ENCODE measurements around the gene SETMAR. TPM values are rescaled to one million over a fixed set of nuclear protein-coding genes. Genes with fewer than 3 reads are reported as not detected.
"Not testable (repeated sequence)": the region's sequence is repeated elsewhere in the genome, so short reads cannot be mapped to it uniquely, and the experiment has no call there.

The SETMAR gene
- 10 to 100 TPM in 2 of 3 donors, 1 to 10 TPM in 1; 9.6 to 23.5 (median 17.1) TPM for polyA plus RNA-seq

DNA sequence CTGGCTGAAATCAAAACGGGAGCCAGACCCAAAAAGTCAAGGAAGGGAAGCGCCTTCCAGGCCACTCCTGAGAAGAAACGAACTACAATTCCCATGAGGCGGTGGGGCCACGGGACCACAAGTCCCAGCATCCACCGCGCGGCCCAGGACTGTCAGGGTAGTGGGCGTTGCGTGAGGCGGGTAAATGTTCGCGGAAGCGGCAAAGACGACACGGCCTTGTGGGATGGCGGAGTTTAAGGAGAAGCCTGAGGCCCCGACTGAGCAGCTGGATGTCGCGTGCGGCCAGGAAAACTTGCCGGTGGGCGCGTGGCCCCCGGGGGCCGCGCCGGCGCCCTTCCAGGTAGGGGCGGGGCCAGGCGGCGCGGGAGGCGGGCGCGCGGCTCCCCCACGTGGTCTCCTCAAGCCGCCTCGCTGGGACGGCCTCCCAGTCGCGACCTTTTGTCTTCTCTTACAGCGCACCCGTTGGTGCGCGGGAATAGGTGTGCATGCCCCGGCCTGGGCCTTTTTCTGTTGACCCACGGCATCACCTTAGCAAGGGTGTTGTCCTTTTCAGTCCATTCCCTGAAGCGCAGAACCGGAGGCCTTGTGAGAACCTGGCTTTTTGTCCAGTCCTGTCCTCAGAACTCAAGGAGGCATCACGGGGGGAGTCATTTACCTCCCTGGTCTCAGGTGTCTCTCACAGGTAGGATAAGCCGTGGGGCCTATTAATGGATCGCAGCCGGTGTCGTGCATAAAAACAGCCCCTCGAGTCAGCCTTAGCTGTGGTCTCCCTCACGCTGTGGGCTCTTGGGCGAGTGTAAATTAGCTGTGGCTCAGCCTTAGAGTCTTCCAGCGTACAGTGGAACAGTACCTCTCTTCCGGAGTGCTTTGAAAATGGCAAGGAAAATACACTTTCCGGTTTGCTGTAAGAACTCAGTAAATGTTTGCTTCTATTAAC is at the start of gene SETMAR:
TSS of gene SETMAR (plus strand) at position 183 of the 937 bp plus-strand sequence. CDS start at position 185, 2 bp downstream.
- 0% methylated on average over 57 to 62 of the region's 62 CpGs for WGBS, 3 donors
- H3K27ac ChIP-seq (ENCODE audit: low read depth, low read length), result no peak within 1 kb of the TSS

DNA sequence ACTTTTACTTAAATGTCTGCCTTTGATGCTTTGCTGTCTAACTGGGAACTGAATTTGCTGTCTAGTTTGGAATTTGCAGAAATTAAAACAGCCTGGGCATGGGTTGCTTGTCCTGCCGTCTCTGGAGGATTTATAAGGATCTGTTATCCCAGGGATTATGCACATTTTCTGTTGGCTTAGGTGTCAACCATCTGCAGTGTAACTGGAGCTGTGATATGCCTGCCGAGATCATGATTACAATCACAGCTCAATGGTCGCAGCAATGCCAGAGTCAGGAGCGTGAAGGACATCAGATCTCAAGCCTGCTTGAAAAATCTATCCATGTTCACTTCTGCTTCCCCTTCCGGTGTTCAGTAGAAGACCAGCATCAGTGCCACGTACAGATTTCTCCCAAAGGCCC is 41.8 kb upstream of the SETMAR start:
- no peak overlapping the region for H3K27ac ChIP-seq (ENCODE audit: low read depth, low read length)
- WGBS, 3 donors, result 70 to 85% (median 83%) methylated on average over 6 of the region's 6 CpGs

DNA sequence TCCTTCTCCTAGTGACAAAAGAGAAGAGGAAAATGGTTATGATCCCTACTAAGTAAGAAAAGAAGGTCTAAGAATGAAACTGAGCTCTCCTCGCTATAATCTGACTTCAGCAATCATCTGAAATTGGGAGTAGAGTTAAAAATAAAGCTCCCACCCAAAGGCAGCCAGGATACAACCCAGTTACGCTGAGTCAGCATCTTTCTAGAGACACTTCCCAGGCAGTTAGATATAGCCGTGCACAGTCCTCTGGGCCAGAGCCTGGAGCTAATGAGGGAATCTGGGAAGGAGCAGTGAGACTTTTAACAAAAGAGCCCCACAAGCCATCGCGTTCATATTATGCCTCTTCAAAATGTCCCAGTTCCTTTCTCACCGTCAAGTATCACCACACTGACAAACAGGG is 39.1 kb upstream of the SETMAR start:
- 65 to 74% (median 66%) methylated on average over 6 of the region's 6 CpGs for whole genome bisulfite sequencing, 3 donors
- no peak overlapping the region for H3K27ac ChIP-seq (ENCODE audit: low read depth, low read length)

DNA sequence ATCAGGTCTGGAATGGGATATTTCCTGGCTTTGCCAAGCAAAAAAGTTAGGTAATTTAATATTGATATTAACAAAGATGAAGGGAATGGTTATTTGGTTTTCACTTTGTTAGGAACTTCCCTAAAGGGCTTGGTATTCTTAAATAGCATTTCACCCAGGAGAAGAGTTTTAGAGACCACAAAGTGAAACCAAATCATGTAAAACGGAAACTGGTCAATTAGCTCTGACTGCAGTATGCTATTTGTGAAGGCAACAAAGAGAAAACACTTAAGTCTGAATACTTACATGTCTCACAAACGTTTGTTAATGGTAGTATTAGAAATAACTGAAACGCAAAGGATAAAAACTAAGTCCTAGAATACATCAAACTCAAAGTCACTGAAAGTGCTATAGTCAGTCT is 32.4 kb upstream of the SETMAR start:
- 17 to 52% (median 18%) methylated on average over 3 of the region's 3 CpGs for WGBS, 3 donors
- H3K27ac ChIP-seq (ENCODE audit: low read depth, low read length), result no peak overlapping the region

DNA sequence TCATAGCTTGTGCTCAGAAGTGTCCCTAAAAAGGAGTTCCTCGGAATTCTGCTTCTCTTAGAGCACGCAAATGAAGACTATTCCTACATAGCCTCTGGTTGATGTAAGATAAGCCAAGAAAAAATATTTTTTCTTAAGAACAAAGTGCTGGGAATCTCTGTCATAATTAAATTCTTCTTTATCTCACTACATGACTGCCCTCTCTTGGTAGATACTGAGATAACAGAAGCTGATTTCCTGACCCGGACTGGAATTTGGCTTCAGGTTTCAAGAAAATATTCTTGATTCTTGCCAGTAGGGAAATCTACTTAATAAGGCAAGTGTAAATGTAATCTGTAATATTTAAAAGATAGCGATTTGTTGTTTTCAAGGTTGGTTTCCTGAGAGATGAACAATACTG is 31.3 kb upstream of the SETMAR start:
- 11 to 31% (median 15%) methylated on average over 4 of the region's 4 CpGs for WGBS, 3 donors
- no peak overlapping the region for H3K27ac ChIP-seq (ENCODE audit: low read depth, low read length)

DNA sequence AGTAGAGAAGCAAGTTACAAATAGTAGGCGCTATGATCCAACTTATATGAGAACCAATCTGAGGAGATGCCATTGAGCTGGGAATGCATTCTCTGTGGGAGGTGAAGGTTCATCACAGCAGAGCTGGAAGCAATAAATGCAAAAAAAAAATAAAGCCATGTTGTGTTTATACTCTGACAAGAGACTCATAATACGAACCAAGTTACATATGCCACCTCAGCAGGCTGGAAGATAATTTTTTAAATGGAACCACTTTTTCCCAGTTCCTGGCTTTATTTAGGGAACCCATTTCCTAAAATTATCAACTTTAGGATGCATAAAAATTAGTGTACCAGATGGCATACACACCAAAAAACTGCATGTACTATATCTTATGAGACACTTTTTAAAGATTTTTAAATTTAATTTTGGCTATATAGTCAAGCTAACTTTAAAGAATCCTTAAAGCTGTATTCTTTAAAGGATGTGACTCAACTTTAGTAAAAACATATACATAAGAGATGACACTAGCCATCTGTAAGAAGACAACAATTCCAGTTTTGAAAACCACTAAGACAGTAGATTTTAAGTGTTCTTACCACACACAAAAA is 23.6 kb upstream of the SETMAR start:
- 90 to 93% (median 92%) methylated on average over 2 of the region's 2 CpGs for WGBS, 3 donors
- H3K27ac ChIP-seq (ENCODE audit: low read depth, low read length), result no peak overlapping the region

DNA sequence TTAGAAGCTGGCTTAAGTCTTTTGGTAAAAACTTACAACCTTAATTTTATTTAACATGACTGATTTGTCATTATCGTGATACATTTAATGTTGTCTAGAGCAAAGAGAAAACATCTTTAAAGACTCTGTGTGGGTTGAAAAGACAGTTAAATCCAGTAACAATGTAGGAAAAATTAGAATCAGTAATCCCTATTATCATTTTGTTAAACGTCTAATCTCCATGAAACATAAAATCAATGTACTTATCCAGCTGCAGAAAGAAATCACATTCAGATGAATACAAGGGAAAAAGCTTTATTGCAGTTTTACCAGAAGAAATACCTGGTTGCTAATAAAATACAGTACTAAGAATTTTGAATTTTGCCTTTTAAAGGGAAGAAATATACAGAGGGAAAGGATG is 21.2 kb upstream of the SETMAR start:
- no peak overlapping the region for H3K27ac ChIP-seq (ENCODE audit: low read depth, low read length)
- 47 to 57% (median 48%) methylated on average over 2 of the region's 2 CpGs for WGBS, 3 donors

DNA sequence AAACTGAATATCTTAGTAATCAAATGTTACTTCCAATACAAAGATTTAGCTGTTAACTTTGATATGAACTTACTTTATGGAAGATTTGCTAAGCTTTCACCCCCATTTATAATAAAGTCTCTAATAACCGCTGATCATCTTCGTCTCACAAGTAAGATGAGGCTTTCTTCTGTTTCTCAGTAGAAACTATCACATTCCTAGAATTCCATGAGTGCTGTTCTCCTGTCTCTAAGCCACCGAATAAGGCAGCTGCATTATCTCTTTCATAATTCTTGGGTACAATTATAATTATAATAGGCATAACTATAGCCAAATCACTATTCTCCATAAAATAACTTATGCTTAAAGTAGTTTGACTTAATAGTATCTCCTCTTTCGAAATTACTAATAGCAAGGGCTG is 18.3 kb upstream of the SETMAR start:
- H3K27ac ChIP-seq (ENCODE audit: low read depth, low read length), result no peak overlapping the region
- 50 to 67% (median 56%) methylated on average over 4 of the region's 4 CpGs for WGBS, 3 donors

DNA sequence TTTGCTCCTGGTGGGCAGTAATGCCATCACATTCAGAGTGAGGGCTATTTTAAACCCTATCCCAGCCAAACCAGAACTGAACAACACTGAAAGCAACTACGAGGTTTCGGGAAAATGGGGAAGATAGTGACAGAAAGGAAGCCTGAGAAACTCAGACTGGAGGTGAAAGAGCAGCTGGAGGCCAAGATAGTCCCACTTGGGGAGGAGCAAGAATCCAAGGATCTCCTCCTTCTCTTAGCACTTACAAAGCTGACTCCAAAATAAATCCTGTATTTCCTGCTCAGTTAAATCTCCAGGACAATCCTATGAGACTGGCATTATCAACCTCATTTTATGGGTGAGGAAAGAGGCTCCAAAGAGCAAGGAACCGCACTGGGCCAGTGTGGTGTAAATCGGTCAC is 14.1 kb upstream of the SETMAR start:
- WGBS, 3 donors, result 64 to 70% (median 69%) methylated on average over 4 of the region's 4 CpGs
- H3K27ac ChIP-seq (ENCODE audit: low read depth, low read length), result no peak overlapping the region

DNA sequence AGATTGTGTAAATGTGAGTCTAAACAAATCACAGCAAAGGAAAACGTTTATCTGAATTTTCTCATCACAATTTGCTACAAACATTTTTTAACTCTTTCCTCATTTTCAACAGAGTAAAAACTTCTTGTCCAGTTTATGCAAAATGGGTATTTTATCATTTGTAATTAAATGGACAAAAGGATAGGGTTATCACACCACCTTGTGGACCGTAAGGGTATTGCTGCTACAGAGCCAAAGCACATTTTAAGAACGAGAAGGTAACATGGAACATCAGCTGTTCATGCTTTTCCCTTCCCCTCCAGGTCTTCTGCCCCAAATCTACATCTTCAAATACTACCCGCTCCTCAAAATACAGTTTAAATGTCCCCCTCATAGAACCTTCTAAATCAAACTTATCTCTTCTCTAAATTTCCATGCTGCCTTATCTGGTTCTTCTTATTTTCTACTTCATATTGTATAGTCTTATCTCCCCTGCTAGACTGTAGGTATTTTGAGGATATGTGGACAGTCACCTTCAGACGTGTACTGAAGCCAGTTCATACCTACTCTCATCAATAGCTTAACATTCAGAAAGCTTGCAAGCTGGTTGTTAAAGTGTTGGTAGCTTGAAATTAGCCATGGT is 12.8 kb upstream of the SETMAR start:
- 5 to 9% (median 6%) methylated on average over 5 of the region's 5 CpGs for WGBS, 3 donors

DNA sequence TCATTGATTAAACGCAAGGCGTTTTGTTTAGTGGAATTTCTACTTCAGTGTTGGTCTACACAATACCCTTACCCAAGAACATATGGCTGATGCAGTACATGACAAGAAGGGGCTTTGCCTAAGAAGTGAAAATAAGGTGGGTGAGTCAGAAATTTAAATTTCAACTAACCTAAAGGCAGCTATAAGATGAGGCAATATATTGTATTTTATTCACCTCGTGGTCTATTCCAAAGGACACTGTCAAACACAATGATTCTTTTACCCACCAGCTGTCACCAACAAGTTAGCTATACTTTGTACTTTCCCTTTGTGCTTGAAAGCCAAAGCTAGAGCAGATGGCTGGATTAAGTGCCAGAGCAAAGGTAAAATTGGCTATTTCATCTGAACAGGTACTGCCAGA is 10.9 kb upstream of the SETMAR start:
- H3K27ac ChIP-seq (ENCODE audit: low read depth, low read length), result no peak overlapping the region

More for the DNA sequence above, 12.8 kb upstream of the SETMAR start:
- no peak overlapping the region for H3K27ac ChIP-seq (ENCODE audit: low read depth, low read length)

DNA sequence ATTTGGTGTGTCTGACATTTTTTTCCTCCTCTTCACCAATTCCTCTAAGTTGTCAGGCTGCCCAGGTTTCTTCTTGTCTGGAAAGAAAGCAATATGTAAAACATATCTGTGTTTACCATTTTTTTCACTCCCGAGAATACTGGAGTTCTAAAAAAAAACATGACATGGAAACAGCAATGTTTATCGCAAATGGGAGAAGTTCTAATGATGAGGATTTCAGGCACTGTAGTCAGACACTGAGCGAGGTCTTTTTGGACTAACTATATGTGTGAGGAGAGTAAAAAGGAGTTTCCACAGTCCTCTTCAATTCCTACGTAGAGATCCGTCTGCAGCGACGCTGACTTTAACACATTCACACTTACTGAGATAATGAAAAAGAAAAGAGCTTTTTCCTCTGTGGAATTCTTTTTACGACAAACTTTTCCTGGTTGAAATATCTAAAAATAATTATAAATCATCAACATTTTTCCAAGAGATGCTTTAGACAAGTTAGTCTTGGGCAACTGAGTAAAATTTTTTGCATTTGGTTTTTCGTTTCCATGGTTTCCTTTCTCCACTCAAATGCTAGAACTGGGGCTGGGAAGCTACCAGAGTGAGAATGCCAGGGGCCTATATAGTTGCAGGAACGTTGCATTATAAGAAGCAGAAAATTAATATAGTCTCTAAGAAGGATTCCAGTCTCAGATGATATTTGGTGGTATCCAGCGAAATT is 8.4 kb upstream of the SETMAR start:
- WGBS, 3 donors, result 74 to 84% (median 82%) methylated on average over 11 of the region's 11 CpGs
- H3K27ac ChIP-seq (ENCODE audit: low read depth, low read length), result no peak overlapping the region

More for the DNA sequence above, 10.9 kb upstream of the SETMAR start:
- 35 to 52% (median 36%) methylated on average over 3 of the region's 3 CpGs for WGBS, 3 donors

DNA sequence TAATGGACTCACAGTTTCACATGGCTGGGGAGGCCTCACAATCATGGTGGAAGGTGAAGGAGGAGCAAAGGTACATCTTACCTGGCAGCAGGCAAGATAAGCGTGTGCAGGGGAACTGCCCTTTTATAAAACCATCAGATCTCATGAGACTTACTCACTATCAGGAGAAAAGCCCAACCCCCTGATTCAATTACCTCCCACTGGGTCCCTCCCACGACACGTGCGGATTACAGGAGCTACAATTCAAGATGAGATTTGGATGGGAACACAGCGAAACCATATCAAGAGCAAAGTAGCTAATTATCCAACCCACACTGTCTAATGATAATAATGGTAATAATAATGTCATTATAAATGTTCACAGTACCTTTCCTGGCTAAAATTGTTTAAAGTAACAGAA is 6.7 kb upstream of the SETMAR start:
- H3K27ac ChIP-seq (ENCODE audit: low read depth, low read length), result not testable (repeated sequence)
- WGBS, 3 donors, result 82 to 93% (median 89%) methylated on average over 5 of the region's 5 CpGs

DNA sequence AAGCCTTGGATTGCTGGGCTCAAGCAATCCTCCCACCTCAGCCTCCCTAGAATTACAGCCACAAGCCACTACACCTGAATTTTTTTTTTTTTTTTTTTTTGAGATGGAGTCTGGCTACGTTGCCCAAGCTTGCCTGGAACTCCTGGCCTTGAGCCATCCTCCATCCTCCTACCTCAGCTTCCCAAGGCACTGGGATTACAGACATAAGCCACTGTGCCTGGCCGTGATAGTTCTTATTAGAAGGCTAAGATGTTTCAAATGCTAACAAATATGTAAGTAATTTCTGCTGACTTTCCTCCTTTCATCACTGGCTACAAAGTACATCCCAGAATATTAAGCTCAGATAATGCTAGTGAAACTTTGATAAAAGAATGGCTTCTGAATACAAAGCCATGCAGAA is 5.7 kb upstream of the SETMAR start:
- H3K27ac ChIP-seq (ENCODE audit: low read depth, low read length), result no peak overlapping the region
- 70 to 79% (median 74%) methylated on average over 2 of the region's 2 CpGs for WGBS, 3 donors

DNA sequence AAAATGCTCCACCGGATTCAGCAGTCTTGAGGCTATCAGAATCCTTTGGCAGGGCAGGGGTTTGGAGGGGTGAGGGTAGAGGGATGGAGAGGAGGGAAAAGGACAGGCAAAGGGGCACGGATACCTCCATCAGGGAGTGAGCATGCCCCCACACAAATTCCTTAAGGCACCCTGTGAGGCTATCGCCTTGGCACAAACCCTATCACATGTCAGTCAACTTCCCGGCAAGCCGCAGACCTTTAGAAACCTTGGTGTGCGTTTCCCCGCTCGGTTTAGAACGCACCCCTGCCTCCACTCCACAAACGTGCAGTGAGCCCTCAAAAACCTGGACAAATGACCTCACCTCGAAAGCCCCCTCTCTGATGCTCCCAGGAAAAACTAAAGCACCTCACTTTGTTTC is 422 bp upstream of the SETMAR start:
- WGBS, 3 donors, result 52 to 72% (median 52%) methylated on average over 11 of the region's 11 CpGs

DNA sequence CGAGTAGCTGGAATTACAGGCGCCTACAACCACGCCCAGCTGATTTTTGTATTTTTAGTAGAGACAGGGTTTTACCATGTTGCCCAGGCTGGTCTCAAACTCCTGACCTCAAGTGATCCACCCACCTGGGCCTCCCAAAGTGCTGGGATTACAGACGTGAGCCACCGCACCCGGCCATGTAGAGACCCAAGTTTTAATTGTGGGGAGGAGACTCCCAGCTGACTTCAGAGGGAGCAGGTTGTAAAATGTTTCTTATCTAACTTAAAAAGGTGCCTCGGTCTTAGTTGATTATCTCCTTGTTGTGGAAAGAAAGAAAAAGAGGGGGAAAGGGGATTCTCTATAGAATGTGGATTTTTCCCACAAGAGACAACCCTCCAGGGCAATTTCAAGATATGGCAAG is 2.0 kb downstream of the SETMAR start:
- 79 to 86% (median 82%) methylated on average over 7 of the region's 7 CpGs for WGBS, 3 donors
- not testable (repeated sequence) for H3K27ac ChIP-seq (ENCODE audit: low read depth, low read length)

More for the DNA sequence above, 422 bp upstream of the SETMAR start:
- H3K27ac ChIP-seq (ENCODE audit: low read depth, low read length), result no peak overlapping the region

DNA sequence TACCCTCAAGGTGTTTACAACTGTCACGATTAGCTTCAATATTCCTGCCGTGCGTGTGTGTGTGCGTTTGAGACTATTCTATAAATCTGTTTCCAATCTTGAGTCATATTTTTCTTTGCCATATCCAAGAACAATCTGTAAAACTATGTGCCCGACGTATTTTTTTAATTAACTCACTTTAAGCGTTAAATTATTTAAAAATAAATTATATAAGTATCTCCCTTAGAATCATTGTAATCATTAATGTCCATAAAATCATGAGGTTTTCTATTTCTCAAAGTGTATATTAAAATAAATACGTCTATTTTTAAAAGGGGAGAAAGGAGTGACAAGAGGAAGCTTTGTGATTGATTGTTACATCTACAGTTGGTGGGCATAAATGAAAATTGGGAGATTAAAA is 2.9 kb downstream of the SETMAR start:
- whole genome bisulfite sequencing, 3 donors, result 73 to 93% (median 89%) methylated on average over 8 of the region's 8 CpGs
- H3K27ac ChIP-seq (ENCODE audit: low read depth, low read length), result no peak overlapping the region

DNA sequence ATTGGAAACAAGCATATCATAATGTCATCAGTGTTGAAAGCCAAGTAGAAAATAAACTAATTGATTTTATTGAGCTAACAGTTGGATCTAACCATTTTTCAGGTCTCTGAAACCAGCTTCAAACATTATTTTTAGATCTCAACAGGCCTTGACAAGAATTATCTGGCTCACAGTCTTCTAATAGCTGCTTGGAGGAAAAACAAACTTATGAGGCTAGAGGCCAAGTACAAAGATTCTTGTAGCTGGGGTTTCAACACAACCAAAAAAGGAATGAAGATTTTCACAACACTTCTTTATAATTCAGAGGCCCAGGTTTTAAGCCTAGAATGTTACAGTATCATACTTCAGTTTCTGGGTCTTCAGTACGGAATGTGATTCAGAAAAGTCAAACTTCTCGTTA is 3.7 kb downstream of the SETMAR start:
- H3K27ac ChIP-seq (ENCODE audit: low read depth, low read length), result no peak overlapping the region
- 60 to 73% (median 68%) methylated on average over 2 of the region's 2 CpGs for WGBS, 3 donors

All from adipose tissue (tissue), 3 donors.